Peyer's patch (tissue), 4 donors: ENCODE data around the gene SEMA3C.

Experiments
- CTCF ChIP-seq, 6 experiments: fragments of 450-650 bp in 4 of 6; fragments of 200-600 bp in 2 of 6; sonication (generic) in 1 of 6; IDR thresholded peaks; one replicate each; pipeline ENCODE4 v1.5.1; 2017 to 2019; ENCODE audit warnings: antibody characterized with exemption in 6 of 6, mild to moderate bottlenecking in 3 of 6, moderate library complexity in 1 of 6
- POLR2A ChIP-seq, 2 donors: fragments of 450-650 bp; IDR thresholded peaks; one replicate each; pipeline ENCODE4 v1.5.1; 2017; ENCODE audit warnings: antibody characterized with exemption in 2 of 2, mild to moderate bottlenecking in 2 of 2, moderate library complexity in 2 of 2

- TF ChIP-seq CTCF (IDR thresholded peaks at IDR 0.05): no peak
- TF ChIP-seq POLR2A (IDR thresholded peaks at IDR 0.05): no peak
These were observed 78.2 kb downstream of the SEMA3C start for GRCh38 chr7:80840681-80841080.
